HL-60 (cell line): ENCODE data around the gene PRLR.

Source experiments
- CTCF ChIP-seq: IDR thresholded peaks from one replicate; pipeline ENCODE4 v1.5.1; 2011; ENCODE audit warnings: low read length, control low read depth, inconsistent platforms; ENCODE audit not compliant: insufficient read depth
- REST ChIP-seq: IDR thresholded peaks from 2 replicates; pipeline ENCODE4 v1.6.1; 2012; ENCODE audit warnings: low read depth; ENCODE audit not compliant: insufficient replicate concordance

- TF ChIP-seq CTCF (peak; percentile 76), REST (no peak)
Measured at GRCh38 chr5:35003018-35003957, 227.0 kb downstream of the PRLR start.
